IPS-18c (cell line): ENCODE results near the gene SLC16A10.
A peak's percentile ranks its signal among the peaks of the same experiment; 100 is the strongest.
"Not testable (repeated sequence)": the region's sequence is repeated elsewhere in the genome, so short reads cannot be mapped to it uniquely, and the experiment has no call there.

Experiments used
- H3K4me3 ChIP-seq: 2 replicates; pipeline ENCODE4 v1.7.0; 2013; ENCODE audit warnings: low read depth, mild to moderate bottlenecking, low read length, moderate library complexity; ENCODE audit not compliant: insufficient read depth
- H3K9me3 ChIP-seq: one replicate; pipeline ENCODE4 v1.6.1; 2013; ENCODE audit warnings: mild to moderate bottlenecking, low read length, moderate library complexity; ENCODE audit not compliant: control insufficient read depth, insufficient read depth

Gene SLC16A10

GRCh38 chr6:111255838-111256237 lies 168.5 kb downstream of the SLC16A10 start:
- H3K4me3 ChIP-seq, H3K9me3 ChIP-seq: not testable (repeated sequence)

GRCh38 chr6:111256646-111257045 lies 169.3 kb downstream of the SLC16A10 start:
- Histone ChIP-seq H3K4me3 (no peak overlapping the region), H3K9me3 (no peaks in the 10 kb centered on the region)

GRCh38 chr6:111258010-111258409 lies 170.7 kb downstream of the SLC16A10 start:
- Histone ChIP-seq H3K9me3 (no peaks in the 10 kb centered on the region), H3K4me3 (no peak overlapping the region)

GRCh38 chr6:111258615-111259088 lies 171.3 kb downstream of the SLC16A10 start:
- Histone ChIP-seq H3K9me3 (no peaks in the 10 kb centered on the region), H3K4me3 (no peak overlapping the region)

- Histone ChIP-seq H3K4me3 (peak overlapping the region; percentile 84), H3K9me3 (no peaks in the 10 kb centered on the region)
Measured at GRCh38 chr6:111259089-111259831, 172.0 kb downstream of the SLC16A10 start.

DNA sequence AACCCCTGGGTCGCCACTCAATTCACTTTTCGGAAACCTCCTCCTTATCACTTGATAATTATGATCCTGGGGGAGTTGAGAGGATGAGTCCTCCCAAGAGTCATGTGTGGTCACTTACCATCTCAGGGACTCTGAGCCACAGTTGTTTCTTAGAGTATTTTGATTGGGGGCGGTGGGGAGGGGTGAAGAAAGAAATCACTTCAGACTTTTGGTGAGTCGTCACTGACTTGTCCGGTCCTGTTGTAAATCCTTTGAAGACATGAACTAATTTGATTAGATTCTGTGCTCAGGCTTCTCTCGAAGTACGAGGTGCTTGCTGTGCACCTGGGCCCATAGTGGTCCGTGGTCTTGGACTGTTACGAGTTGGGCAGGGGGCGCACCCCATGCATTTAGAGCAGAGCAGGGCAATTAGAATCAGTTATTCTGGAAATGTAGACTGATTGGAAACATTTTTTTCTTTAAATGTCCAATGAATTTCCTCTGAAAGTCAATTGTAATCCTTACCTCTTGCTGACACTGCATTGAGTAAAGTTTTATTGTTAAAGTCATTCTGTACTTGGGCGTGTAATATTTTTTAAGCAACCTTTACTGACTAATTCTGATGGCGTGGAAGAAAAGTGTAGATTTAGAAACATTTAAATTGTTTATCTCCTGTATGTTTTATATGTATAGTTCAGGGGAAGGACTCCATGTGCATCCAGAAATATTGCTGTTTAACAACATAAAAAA lies 173.4 kb downstream of the SLC16A10 start:
- no peak overlapping the region; the same call in 1 of the 2 replicates for H3K4me3 ChIP-seq

DNA sequence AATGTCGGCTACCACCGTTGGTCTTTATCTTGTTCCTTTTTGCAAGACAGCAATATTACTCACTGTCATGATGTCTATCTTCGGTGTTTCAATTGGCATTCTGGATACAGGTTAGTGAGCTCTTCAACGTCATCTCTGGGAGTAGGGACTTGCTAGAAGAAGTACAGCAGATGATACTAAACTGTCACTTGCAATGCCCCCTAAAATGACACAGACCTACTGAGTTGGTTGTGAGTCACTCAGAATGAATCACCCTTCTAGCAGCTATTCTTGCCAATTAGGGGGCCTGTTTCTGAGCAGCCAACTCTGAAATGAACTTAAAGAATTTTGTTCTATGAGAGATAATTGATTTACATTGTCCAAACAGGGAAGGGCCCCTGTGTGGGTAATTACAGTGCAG lies 176.5 kb downstream of the SLC16A10 start:
- no peaks in the 10 kb centered on the region for H3K9me3 ChIP-seq
- H3K4me3 ChIP-seq = no peak overlapping the region

More for the DNA sequence above, 173.4 kb downstream of the SLC16A10 start:
- no peaks in the 10 kb centered on the region for H3K9me3 ChIP-seq

DNA sequence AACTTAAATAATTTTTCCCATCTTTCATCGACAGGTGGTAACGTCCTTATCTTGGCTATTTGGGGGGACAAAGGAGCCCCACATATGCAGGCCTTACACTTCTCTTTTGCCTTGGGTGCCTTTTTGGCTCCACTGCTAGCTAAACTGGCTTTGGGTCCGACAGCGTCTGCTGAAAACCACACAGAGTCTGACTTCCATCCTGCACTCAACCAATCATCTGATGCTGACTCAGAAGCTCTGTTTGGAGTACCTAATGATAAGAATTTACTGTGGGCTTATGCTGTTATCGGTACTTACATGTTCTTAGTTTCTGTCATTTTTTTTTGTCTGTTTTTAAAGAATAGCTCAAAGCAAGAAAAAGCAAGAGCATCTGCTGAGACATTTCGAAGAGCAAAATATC lies 178.5 kb downstream of the SLC16A10 start:
- no peak overlapping the region for H3K4me3 ChIP-seq
- no peaks in the 10 kb centered on the region for H3K9me3 ChIP-seq

DNA sequence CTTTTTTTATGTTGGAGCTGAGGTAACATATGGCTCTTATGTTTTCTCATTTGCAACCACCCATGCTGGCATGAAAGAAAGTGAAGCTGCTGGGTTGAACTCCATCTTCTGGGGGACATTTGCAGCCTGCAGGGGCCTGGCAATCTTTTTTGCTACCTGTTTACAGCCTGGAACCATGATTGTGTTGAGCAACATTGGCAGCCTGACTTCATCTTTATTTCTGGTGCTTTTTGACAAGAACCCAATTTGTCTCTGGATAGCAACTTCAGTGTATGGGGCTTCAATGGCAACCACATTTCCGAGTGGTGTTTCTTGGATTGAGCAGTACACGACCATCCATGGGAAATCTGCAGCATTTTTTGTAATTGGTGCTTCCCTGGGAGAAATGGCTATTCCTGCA lies 179.0 kb downstream of the SLC16A10 start:
- no peaks in the 10 kb centered on the region for H3K9me3 ChIP-seq
- no peak overlapping the region for H3K4me3 ChIP-seq

DNA sequence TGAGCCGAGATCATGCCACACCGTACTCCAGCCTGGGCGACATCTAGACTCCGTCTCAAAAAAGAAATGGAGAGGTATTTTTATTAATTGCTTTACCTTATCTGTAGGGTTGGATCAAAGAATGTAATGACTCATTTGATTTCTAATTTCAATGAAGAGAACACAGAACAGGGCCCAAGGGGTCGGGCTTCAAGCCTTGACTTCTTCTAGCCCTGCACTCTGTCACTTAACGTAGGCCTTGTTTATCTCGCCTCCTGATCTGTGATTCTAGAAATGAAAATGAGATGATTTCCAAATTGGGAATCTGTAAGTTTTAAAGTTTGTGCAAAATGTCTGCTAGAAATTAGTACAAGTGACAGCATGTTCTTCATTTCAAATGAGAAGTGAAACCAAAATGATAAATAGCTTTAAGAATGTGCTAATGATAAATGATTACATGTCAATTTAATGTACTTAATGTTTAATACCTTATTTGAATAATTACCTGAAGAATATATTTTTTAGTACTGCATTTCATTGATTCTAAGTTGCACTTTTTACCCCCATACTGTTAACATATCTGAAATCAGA lies 180.5 kb downstream of the SLC16A10 start:
- Histone ChIP-seq H3K4me3 (no peak overlapping the region), H3K9me3 (no peaks in the 10 kb centered on the region)

- Histone ChIP-seq H3K9me3 (no peaks in the 10 kb centered on the region), H3K4me3 (no peak overlapping the region)
Measured at GRCh38 chr6:111269401-111269970, 182.2 kb downstream of the SLC16A10 start.

DNA sequence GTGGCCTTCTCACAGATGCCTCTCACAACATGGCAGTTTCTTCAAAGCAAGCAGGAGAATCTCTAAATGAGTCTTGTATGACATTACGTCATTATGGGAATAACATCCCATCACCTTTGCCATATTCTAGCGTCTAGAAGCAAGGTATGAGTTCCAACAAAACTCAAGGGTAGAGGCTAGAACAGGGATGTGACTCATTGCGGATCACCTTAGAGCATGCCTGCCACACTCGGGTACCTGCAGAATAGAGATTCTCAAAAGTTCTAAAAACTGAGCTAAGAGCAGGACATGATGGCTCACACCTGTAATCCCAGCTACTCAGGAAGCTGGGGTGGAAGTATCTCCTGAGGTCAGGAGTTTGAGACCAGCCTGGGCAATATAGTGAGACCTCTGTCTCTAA lies 182.8 kb downstream of the SLC16A10 start:
- no peaks in the 10 kb centered on the region for H3K9me3 ChIP-seq
- no peak overlapping the region for H3K4me3 ChIP-seq

DNA sequence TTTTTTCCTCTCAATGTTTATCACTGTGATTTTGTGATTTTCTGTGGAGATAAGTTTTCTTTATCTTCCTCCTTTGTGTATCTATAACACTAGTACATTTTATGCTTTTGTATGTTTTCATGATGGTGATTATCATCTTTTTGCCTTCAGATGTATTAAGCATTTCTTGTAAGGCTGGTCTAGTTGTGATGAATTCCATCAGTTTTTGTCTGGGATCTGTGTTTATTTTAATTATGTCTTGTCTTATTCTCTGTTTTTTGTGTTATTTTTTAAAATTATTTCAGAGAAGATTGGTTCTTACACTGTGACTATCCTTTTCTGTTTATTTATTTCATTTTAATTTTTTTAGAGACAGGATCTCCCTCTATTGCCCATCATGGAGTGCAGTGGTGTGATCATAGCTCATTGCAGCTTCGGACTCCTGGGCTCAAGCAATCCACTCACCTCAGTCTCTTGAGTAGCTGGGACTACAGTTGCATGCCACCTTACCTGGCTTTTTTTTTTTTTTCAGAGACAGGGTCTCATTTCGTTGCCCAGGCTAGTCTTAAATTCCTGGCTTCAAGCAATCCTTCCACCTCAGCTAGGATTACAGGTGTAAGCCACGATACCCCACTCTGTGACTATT lies 187.4 kb downstream of the SLC16A10 start:
- Histone ChIP-seq H3K4me3 (no peak overlapping the region), H3K9me3 (no peaks in the 10 kb centered on the region)

DNA sequence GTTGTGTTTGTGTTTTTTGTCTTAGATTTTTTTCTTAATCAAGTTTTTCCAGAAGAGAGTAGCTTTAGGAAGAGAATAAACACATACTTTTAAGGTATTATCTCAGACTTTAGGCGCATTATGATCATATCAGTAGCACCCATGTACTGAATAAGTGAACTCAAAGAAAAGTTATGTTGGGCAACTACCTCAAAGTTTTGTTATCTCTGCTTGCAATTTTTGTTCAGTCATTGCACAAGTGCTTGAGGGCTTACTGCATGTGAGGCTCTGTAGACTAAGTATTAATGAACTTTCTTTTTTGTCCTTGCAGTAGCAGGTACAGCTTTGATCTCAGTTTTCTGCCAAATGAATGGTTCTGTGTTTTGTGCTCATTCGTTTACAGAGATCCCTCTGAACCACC lies 189.0 kb downstream of the SLC16A10 start:
- H3K4me3 ChIP-seq = no peak overlapping the region
- no peaks in the 10 kb centered on the region for H3K9me3 ChIP-seq

DNA sequence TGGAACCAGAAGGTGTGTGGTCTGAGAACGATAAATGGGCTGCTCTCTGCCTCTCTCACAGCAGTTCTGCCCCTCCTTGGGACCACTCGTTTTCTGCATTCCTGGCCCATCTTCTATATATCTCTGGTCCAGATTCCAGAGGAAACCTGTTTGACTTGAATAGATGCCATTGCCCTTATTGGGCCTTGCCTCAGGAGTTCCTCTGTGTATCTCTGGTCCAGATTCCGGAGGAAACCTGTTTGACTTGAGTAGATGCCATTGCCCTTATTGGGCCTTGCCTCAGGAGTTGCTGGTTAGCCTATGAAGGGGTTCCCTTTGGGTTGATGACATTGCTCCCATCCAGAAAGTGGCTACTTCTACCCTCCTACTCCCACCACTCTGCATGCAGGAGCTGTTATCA lies 189.4 kb downstream of the SLC16A10 start:
- Histone ChIP-seq H3K4me3 (no peak overlapping the region), H3K9me3 (no peaks in the 10 kb centered on the region)

DNA sequence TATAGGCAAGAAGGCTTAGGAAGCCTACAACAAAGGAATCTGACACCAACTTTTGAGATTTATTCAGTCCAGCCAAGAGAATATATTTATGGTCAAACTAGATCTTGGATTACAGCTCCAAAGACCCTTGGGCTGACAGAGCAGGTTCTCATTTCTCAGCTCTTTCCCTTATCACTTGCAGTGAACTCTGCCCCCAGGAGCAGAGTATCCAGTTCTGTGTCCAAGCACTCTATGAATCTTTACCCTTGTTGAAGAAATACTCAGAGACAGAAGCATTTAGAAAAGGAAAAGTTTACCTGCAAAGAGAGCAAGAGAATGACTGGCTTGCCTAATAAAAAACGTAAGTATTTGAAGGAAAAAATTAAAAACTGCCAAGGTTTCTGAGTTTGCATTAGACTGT lies 190.5 kb downstream of the SLC16A10 start:
- H3K9me3 ChIP-seq = no peaks in the 10 kb centered on the region
- no peak overlapping the region for H3K4me3 ChIP-seq

GRCh38 chr6:111278731-111279130 lies 191.4 kb downstream of the SLC16A10 start:
- peaks cover 4% of the 10 kb centered on the region for H3K9me3 ChIP-seq
- no peak overlapping the region for H3K4me3 ChIP-seq
